Measurements from ENCODE around the gene NFIB.

Gene NFIB

GRCh38 chr9:14139287-14139686 lies 174.7 kb downstream of the NFIB start:
- DNase-seq, result no peak

- DNase-seq, result no peak
Measured at GRCh38 chr9:14136646-14137370, 177.1 kb downstream of the NFIB start.

GRCh38 chr9:14136047-14136635 lies 177.8 kb downstream of the NFIB start:
- DNase-seq, result no peak

- DNase-seq, result no peak
Measured at GRCh38 chr9:14135421-14135820, 178.5 kb downstream of the NFIB start.

- no peak for DNase-seq
Measured at GRCh38 chr9:14133394-14133793, 180.5 kb downstream of the NFIB start.

GRCh38 chr9:14132775-14133174 lies 181.2 kb downstream of the NFIB start:
- DNase-seq, result no peak

- DNase-seq, result no peak
Measured at GRCh38 chr9:14131356-14132088, 182.4 kb downstream of the NFIB start.

- peak; percentile 43 for DNase-seq
Measured at GRCh38 chr9:14127656-14128055, 186.3 kb downstream of the NFIB start.

GRCh38 chr9:14119694-14120514 lies 194.0 kb downstream of the NFIB start:
- peak; percentile 70 for DNase-seq

- DNase-seq, result no peak
Measured at GRCh38 chr9:14112226-14112625, 201.7 kb downstream of the NFIB start.

GRCh38 chr9:14111696-14112095 lies 202.2 kb downstream of the NFIB start:
- DNase-seq, result peak; percentile 66

GRCh38 chr9:14107977-14108376 lies 206.0 kb downstream of the NFIB start:
- no peak for DNase-seq

GRCh38 chr9:14107495-14107894 lies 206.4 kb downstream of the NFIB start:
- DNase-seq, result no peak

GRCh38 chr9:14106699-14107098 lies 207.2 kb downstream of the NFIB start:
- no peak for DNase-seq

- no peak for DNase-seq
Measured at GRCh38 chr9:14104496-14104895, 209.4 kb downstream of the NFIB start.

GRCh38 chr9:14103115-14103514 lies 210.8 kb downstream of the NFIB start:
- DNase-seq, result peak; percentile 55

- no peak for DNase-seq
Measured at GRCh38 chr9:14099737-14100136, 214.2 kb downstream of the NFIB start.

- DNase-seq, result no peak
Measured at GRCh38 chr9:14098486-14099180, 215.3 kb downstream of the NFIB start.

GRCh38 chr9:14097666-14098415 lies 216.1 kb downstream of the NFIB start:
- no peak for DNase-seq

GRCh38 chr9:14097215-14097614 lies 216.7 kb downstream of the NFIB start:
- DNase-seq, result peak; percentile 25

GRCh38 chr9:14096258-14096922 lies 217.6 kb downstream of the NFIB start:
- peak; percentile 53 for DNase-seq
